Measurements from ENCODE around the gene YWHAQ. TPM values are rescaled to one million over a fixed set of nuclear protein-coding genes. Genes with fewer than 3 reads are reported as not detected.
"Not testable (repeated sequence)": the region's sequence is repeated elsewhere in the genome, so short reads cannot be mapped to it uniquely, and the experiment has no call there.

The YWHAQ gene
- total RNA-seq, 1 donor from 2014 or later = 408 TPM

DNA sequence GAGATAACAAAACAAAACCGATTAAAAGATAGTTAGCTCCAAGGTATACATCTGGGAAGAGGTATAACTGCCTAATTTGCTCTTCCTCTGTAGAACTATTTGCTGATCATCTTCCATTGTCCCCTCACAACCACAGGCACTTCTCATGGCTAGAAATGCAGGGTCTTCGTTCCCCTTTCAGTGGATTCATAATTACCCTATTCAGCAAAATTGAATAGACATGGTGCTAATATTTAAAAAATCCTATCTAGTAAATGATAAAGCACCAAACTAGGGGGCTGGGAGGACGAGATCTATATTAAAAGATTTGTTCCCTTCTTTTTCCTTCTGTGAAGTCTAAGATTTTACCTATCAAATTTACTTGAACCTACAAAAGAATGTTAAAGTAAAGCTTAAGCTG lies 44.3 kb downstream of the YWHAQ start:
- no peak for TF ChIP-seq EZH2 (IDR thresholded peaks at IDR 0.05; ENCODE audit: insufficient read depth, low read length)
- TF ChIP-seq, protein P1, sequence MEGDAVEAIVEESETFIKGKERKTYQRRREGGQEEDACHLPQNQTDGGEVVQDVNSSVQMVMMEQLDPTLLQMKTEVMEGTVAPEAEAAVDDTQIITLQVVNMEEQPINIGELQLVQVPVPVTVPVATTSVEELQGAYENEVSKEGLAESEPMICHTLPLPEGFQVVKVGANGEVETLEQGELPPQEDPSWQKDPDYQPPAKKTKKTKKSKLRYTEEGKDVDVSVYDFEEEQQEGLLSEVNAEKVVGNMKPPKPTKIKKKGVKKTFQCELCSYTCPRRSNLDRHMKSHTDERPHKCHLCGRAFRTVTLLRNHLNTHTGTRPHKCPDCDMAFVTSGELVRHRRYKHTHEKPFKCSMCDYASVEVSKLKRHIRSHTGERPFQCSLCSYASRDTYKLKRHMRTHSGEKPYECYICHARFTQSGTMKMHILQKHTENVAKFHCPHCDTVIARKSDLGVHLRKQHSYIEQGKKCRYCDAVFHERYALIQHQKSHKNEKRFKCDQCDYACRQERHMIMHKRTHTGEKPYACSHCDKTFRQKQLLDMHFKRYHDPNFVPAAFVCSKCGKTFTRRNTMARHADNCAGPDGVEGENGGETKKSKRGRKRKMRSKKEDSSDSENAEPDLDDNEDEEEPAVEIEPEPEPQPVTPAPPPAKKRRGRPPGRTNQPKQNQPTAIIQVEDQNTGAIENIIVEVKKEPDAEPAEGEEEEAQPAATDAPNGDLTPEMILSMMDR (IDR thresholded peaks at IDR 0.05; ENCODE audit: insufficient read depth, low read depth, low read length) = no peak
- no peaks in the 10 kb centered on the region for H3K27me3 ChIP-seq (ENCODE audit: insufficient read depth, low read length)
- FAIRE-seq (no peak), DNase-seq (ENCODE audit: low read depth) (no peak)
- no peak overlapping the region for H2AFZ ChIP-seq (ENCODE audit: low read depth, low read length)
- H3K4me1 ChIP-seq (ENCODE audit: insufficient read depth, low read length) = peaks cover 4% of the 10 kb centered on the region
- H3K4me3 Mint-ChIP-seq (ENCODE audit: unreplicated experiment) = no peak overlapping the region
- no peaks in the 10 kb centered on the region for H3K9me3 ChIP-seq (ENCODE audit: insufficient read depth, low read depth, low read length)
- H3K27ac Mint-ChIP-seq (ENCODE audit: unreplicated experiment) = no peak overlapping the region
- no peak overlapping the region for H3K4me2 ChIP-seq (ENCODE audit: low read length)
- no peaks in the 10 kb centered on the region for H3K27me3 Mint-ChIP-seq (ENCODE audit: low read depth, unreplicated experiment)
- no peak overlapping the region for H3K27ac ChIP-seq (ENCODE audit: low read depth, low read length)
- H3K4me1 Mint-ChIP-seq (ENCODE audit: low read depth, unreplicated experiment) = peaks cover 12% of the 10 kb centered on the region
- H3K79me2 ChIP-seq (ENCODE audit: insufficient read depth, low read length) = peaks cover 62% of the 10 kb centered on the region
- no peak overlapping the region for H3K4me3 ChIP-seq (ENCODE audit: insufficient read depth, low read depth, low read length)
- peaks cover 15% of the 10 kb centered on the region for H3K36me3 Mint-ChIP-seq (ENCODE audit: low read depth, unreplicated experiment)
- H3K36me3 ChIP-seq (ENCODE audit: insufficient read depth, low read length) = peaks cover 46% of the 10 kb centered on the region
- no peak overlapping the region for H3K9ac ChIP-seq (ENCODE audit: low read length)
- peaks cover 57% of the 10 kb centered on the region for H4K20me1 ChIP-seq (ENCODE audit: insufficient read depth, low read length)
- no peaks in the 10 kb centered on the region for H3K9me3 Mint-ChIP-seq (ENCODE audit: unreplicated experiment)

GRCh38 chr2:9585486-9585885 lies 45.3 kb downstream of the YWHAQ start:
- Histone ChIP-seq H3K27me3 (ENCODE audit: insufficient read depth, low read length) (no peaks in the 10 kb centered on the region), H3K27ac (ENCODE audit: low read depth, low read length) (no peak overlapping the region), H3K9me3 (ENCODE audit: insufficient read depth, low read depth, low read length) (no peaks in the 10 kb centered on the region), H2AFZ (ENCODE audit: low read depth, low read length) (no peak overlapping the region), H3K4me3 (ENCODE audit: insufficient read depth, low read depth, low read length) (no peak overlapping the region), H3K79me2 (ENCODE audit: insufficient read depth, low read length) (peaks cover 53% of the 10 kb centered on the region), H3K4me2 (ENCODE audit: low read length) (no peak overlapping the region), H4K20me1 (ENCODE audit: insufficient read depth, low read length) (peaks cover 49% of the 10 kb centered on the region), H3K36me3 (ENCODE audit: insufficient read depth, low read length) (peaks cover 46% of the 10 kb centered on the region), H3K4me1 (ENCODE audit: insufficient read depth, low read length) (no peaks in the 10 kb centered on the region), H3K9ac (ENCODE audit: low read length) (no peak overlapping the region)
- TF ChIP-seq, protein P1 (IDR thresholded peaks at IDR 0.05; ENCODE audit: insufficient read depth, low read depth, low read length) = no peak
- TF ChIP-seq EZH2 (IDR thresholded peaks at IDR 0.05; ENCODE audit: insufficient read depth, low read length) = no peak
- H3K27me3 Mint-ChIP-seq (ENCODE audit: low read depth, unreplicated experiment) = no peaks in the 10 kb centered on the region
- H3K27ac Mint-ChIP-seq (ENCODE audit: unreplicated experiment) = no peak overlapping the region
- H3K36me3 Mint-ChIP-seq (ENCODE audit: low read depth, unreplicated experiment) = peaks cover 15% of the 10 kb centered on the region
- no peaks in the 10 kb centered on the region for H3K9me3 Mint-ChIP-seq (ENCODE audit: unreplicated experiment)
- DNase-seq (ENCODE audit: low read depth) (no peak), FAIRE-seq (no peak)
- H3K4me3 Mint-ChIP-seq (ENCODE audit: unreplicated experiment) = no peak overlapping the region
- H3K4me1 Mint-ChIP-seq (ENCODE audit: low read depth, unreplicated experiment) = peaks cover 10% of the 10 kb centered on the region

GRCh38 chr2:9584902-9585301 lies 45.9 kb downstream of the YWHAQ start:
- not testable (repeated sequence) for H3K4me1 Mint-ChIP-seq (ENCODE audit: low read depth, unreplicated experiment); H3K27ac Mint-ChIP-seq (ENCODE audit: unreplicated experiment)

More at GRCh38 chr2:9584902-9585301, 45.9 kb downstream of the YWHAQ start:
- peaks cover 48% of the 10 kb centered on the region for H3K36me3 ChIP-seq (ENCODE audit: insufficient read depth, low read length)
- peaks cover 47% of the 10 kb centered on the region for H3K79me2 ChIP-seq (ENCODE audit: insufficient read depth, low read length)
- not testable (repeated sequence) for H3K4me3 ChIP-seq (ENCODE audit: insufficient read depth, low read depth, low read length); H3K4me3 Mint-ChIP-seq (ENCODE audit: unreplicated experiment); H3K4me2 ChIP-seq (ENCODE audit: low read length); H3K9ac ChIP-seq (ENCODE audit: low read length); FAIRE-seq; H3K9me3 Mint-ChIP-seq (ENCODE audit: unreplicated experiment); H3K27me3 Mint-ChIP-seq (ENCODE audit: low read depth, unreplicated experiment); H3K9me3 ChIP-seq (ENCODE audit: insufficient read depth, low read depth, low read length); H3K27me3 ChIP-seq (ENCODE audit: insufficient read depth, low read length); DNase-seq (ENCODE audit: low read depth); H3K27ac ChIP-seq (ENCODE audit: low read depth, low read length); H3K4me1 ChIP-seq (ENCODE audit: insufficient read depth, low read length); H2AFZ ChIP-seq (ENCODE audit: low read depth, low read length)
- peaks cover 15% of the 10 kb centered on the region for H3K36me3 Mint-ChIP-seq (ENCODE audit: low read depth, unreplicated experiment)
- H4K20me1 ChIP-seq (ENCODE audit: insufficient read depth, low read length) = peaks cover 43% of the 10 kb centered on the region

All from astrocyte (in vitro differentiated cells and primary cell).